Measurements from ENCODE around the gene SLC24A3.

Gene SLC24A3

DNA sequence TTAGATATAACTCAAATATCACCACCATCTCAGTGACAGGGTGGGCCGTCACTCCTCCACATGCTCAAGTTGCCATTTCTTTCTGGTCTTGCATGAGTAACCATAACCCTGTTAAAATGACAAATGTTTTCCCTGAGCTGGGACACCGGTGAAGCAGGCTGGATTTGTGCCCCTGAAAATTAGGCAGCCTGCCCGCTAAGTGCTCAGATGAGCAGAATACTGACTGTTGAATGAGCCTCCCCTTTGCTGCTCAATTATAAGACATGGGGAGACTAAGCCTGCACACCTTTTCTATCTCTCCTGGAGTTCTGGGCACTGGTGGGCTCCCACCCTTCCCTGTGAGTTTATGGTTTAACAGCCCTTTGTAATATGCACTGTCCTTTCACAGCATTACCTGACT lies 161.8 kb downstream of the SLC24A3 start:
- Histone ChIP-seq H3K36me3 (ENCODE audit: control insufficient read depth, insufficient read depth, low read length) (no peaks in the 10 kb centered on the region), H3K4me3 (ENCODE audit: low read depth, low read length) (no peak overlapping the region), H3K27me3 (ENCODE audit: control insufficient read depth, insufficient read depth, low read length) (no peaks in the 10 kb centered on the region), H3K9me3 (ENCODE audit: control insufficient read depth, insufficient read depth, low read depth, low read length) (no peaks in the 10 kb centered on the region), H3K4me1 (ENCODE audit: control insufficient read depth, insufficient read depth, low read length) (no peaks in the 10 kb centered on the region), H3K9ac (ENCODE audit: low read length) (no peak overlapping the region), H3K27ac (ENCODE audit: low read depth, low read length) (no peak overlapping the region)

GRCh38 chr20:19375395-19375794 lies 163.0 kb downstream of the SLC24A3 start:
- H3K27me3 ChIP-seq (ENCODE audit: control insufficient read depth, insufficient read depth, low read length) = no peaks in the 10 kb centered on the region
- H3K9me3 ChIP-seq (ENCODE audit: control insufficient read depth, insufficient read depth, low read depth, low read length) = no peaks in the 10 kb centered on the region
- no peak overlapping the region for H3K9ac ChIP-seq (ENCODE audit: low read length)
- H3K36me3 ChIP-seq (ENCODE audit: control insufficient read depth, insufficient read depth, low read length) = no peaks in the 10 kb centered on the region
- H3K4me3 ChIP-seq (ENCODE audit: low read depth, low read length) = no peak overlapping the region
- no peaks in the 10 kb centered on the region for H3K4me1 ChIP-seq (ENCODE audit: control insufficient read depth, insufficient read depth, low read length)
- no peak overlapping the region for H3K27ac ChIP-seq (ENCODE audit: low read depth, low read length)

GRCh38 chr20:19375801-19376200 lies 163.4 kb downstream of the SLC24A3 start:
- H3K27ac ChIP-seq (ENCODE audit: low read depth, low read length) = no peak overlapping the region
- no peak overlapping the region for H3K9ac ChIP-seq (ENCODE audit: low read length)
- no peaks in the 10 kb centered on the region for H3K9me3 ChIP-seq (ENCODE audit: control insufficient read depth, insufficient read depth, low read depth, low read length)
- no peaks in the 10 kb centered on the region for H3K4me1 ChIP-seq (ENCODE audit: control insufficient read depth, insufficient read depth, low read length)
- no peak overlapping the region for H3K4me3 ChIP-seq (ENCODE audit: low read depth, low read length)
- no peaks in the 10 kb centered on the region for H3K36me3 ChIP-seq (ENCODE audit: control insufficient read depth, insufficient read depth, low read length)
- no peaks in the 10 kb centered on the region for H3K27me3 ChIP-seq (ENCODE audit: control insufficient read depth, insufficient read depth, low read length)

- H3K27me3 ChIP-seq (ENCODE audit: control insufficient read depth, insufficient read depth, low read length) = no peaks in the 10 kb centered on the region
- no peak overlapping the region for H3K9ac ChIP-seq (ENCODE audit: low read length)
- no peak overlapping the region for H3K27ac ChIP-seq (ENCODE audit: low read depth, low read length)
- no peaks in the 10 kb centered on the region for H3K9me3 ChIP-seq (ENCODE audit: control insufficient read depth, insufficient read depth, low read depth, low read length)
- no peak overlapping the region for H3K4me3 ChIP-seq (ENCODE audit: low read depth, low read length)
- H3K4me1 ChIP-seq (ENCODE audit: control insufficient read depth, insufficient read depth, low read length) = no peaks in the 10 kb centered on the region
- no peaks in the 10 kb centered on the region for H3K36me3 ChIP-seq (ENCODE audit: control insufficient read depth, insufficient read depth, low read length)
These were observed 164.2 kb downstream of the SLC24A3 start for GRCh38 chr20:19376451-19377229.

DNA sequence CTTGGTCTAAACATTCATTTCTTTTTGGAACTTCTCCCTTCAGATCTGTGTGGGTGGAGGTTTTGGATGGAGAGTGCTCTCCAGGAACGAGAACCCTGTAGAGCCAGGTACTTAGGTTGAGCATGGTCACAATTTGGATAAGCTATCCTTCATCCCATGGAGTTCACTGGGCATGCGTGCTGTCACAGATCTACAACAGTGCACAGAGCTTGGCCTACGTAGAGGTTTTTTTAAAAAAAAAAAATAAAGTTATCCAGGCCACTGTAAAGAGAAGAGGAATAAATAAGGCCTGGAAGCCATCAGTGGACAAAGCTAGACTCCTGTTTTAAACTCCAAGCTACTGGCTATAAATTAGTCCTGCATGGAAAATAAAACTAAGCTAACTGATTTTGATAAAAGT lies 165.6 kb downstream of the SLC24A3 start:
- Histone ChIP-seq H3K27me3 (ENCODE audit: control insufficient read depth, insufficient read depth, low read length) (no peaks in the 10 kb centered on the region), H3K4me3 (ENCODE audit: low read depth, low read length) (no peak overlapping the region), H3K4me1 (ENCODE audit: control insufficient read depth, insufficient read depth, low read length) (no peaks in the 10 kb centered on the region), H3K27ac (ENCODE audit: low read depth, low read length) (no peak overlapping the region), H3K9me3 (ENCODE audit: control insufficient read depth, insufficient read depth, low read depth, low read length) (no peaks in the 10 kb centered on the region), H3K9ac (ENCODE audit: low read length) (no peak overlapping the region), H3K36me3 (ENCODE audit: control insufficient read depth, insufficient read depth, low read length) (no peaks in the 10 kb centered on the region)

- H3K4me1 ChIP-seq (ENCODE audit: control insufficient read depth, insufficient read depth, low read length) = no peaks in the 10 kb centered on the region
- H3K4me3 ChIP-seq (ENCODE audit: low read depth, low read length) = no peak overlapping the region
- no peaks in the 10 kb centered on the region for H3K36me3 ChIP-seq (ENCODE audit: control insufficient read depth, insufficient read depth, low read length)
- no peak overlapping the region for H3K27ac ChIP-seq (ENCODE audit: low read depth, low read length)
- no peak overlapping the region for H3K9ac ChIP-seq (ENCODE audit: low read length)
- H3K27me3 ChIP-seq (ENCODE audit: control insufficient read depth, insufficient read depth, low read length) = no peaks in the 10 kb centered on the region
- no peaks in the 10 kb centered on the region for H3K9me3 ChIP-seq (ENCODE audit: control insufficient read depth, insufficient read depth, low read depth, low read length)
These were observed 167.8 kb downstream of the SLC24A3 start for GRCh38 chr20:19380211-19380610.

GRCh38 chr20:19381947-19382346 lies 169.5 kb downstream of the SLC24A3 start:
- H3K27ac ChIP-seq (ENCODE audit: low read depth, low read length) = no peak overlapping the region
- H3K4me1 ChIP-seq (ENCODE audit: control insufficient read depth, insufficient read depth, low read length) = no peaks in the 10 kb centered on the region

GRCh38 chr20:19382386-19383340 lies 170.2 kb downstream of the SLC24A3 start:
- Histone ChIP-seq H3K9me3 (ENCODE audit: control insufficient read depth, insufficient read depth, low read depth, low read length) (no peaks in the 10 kb centered on the region), H3K4me1 (ENCODE audit: control insufficient read depth, insufficient read depth, low read length) (no peaks in the 10 kb centered on the region), H3K4me3 (ENCODE audit: low read depth, low read length) (no peak overlapping the region), H3K27me3 (ENCODE audit: control insufficient read depth, insufficient read depth, low read length) (no peaks in the 10 kb centered on the region), H3K27ac (ENCODE audit: low read depth, low read length) (no peak overlapping the region), H3K9ac (ENCODE audit: low read length) (no peak overlapping the region), H3K36me3 (ENCODE audit: control insufficient read depth, insufficient read depth, low read length) (no peaks in the 10 kb centered on the region)

More at GRCh38 chr20:19381947-19382346, 169.5 kb downstream of the SLC24A3 start:
- Histone ChIP-seq H3K27me3 (ENCODE audit: control insufficient read depth, insufficient read depth, low read length) (no peaks in the 10 kb centered on the region), H3K4me3 (ENCODE audit: low read depth, low read length) (no peak overlapping the region), H3K36me3 (ENCODE audit: control insufficient read depth, insufficient read depth, low read length) (no peaks in the 10 kb centered on the region), H3K9ac (ENCODE audit: low read length) (no peak overlapping the region), H3K9me3 (ENCODE audit: control insufficient read depth, insufficient read depth, low read depth, low read length) (no peaks in the 10 kb centered on the region)

GRCh38 chr20:19384940-19385339 lies 172.5 kb downstream of the SLC24A3 start:
- no peak overlapping the region for H3K4me3 ChIP-seq (ENCODE audit: low read depth, low read length)
- H3K27me3 ChIP-seq (ENCODE audit: control insufficient read depth, insufficient read depth, low read length) = no peaks in the 10 kb centered on the region
- H3K4me1 ChIP-seq (ENCODE audit: control insufficient read depth, insufficient read depth, low read length) = no peaks in the 10 kb centered on the region
- H3K36me3 ChIP-seq (ENCODE audit: control insufficient read depth, insufficient read depth, low read length) = no peaks in the 10 kb centered on the region
- H3K27ac ChIP-seq (ENCODE audit: low read depth, low read length) = no peak overlapping the region
- no peak overlapping the region for H3K9ac ChIP-seq (ENCODE audit: low read length)
- no peaks in the 10 kb centered on the region; the same call in 1 of the 2 replicates for H3K9me3 ChIP-seq (ENCODE audit: control insufficient read depth, insufficient read depth, low read depth, low read length)

GRCh38 chr20:19387251-19387650 lies 174.8 kb downstream of the SLC24A3 start:
- no peaks in the 10 kb centered on the region for H3K36me3 ChIP-seq (ENCODE audit: control insufficient read depth, insufficient read depth, low read length)
- H3K4me1 ChIP-seq (ENCODE audit: control insufficient read depth, insufficient read depth, low read length) = no peaks in the 10 kb centered on the region
- H3K27ac ChIP-seq (ENCODE audit: low read depth, low read length) = no peak overlapping the region
- no peak overlapping the region for H3K4me3 ChIP-seq (ENCODE audit: low read depth, low read length)
- H3K9me3 ChIP-seq (ENCODE audit: control insufficient read depth, insufficient read depth, low read depth, low read length) = no peaks in the 10 kb centered on the region; the same call in 1 of the 2 replicates
- H3K9ac ChIP-seq (ENCODE audit: low read length) = no peak overlapping the region
- no peaks in the 10 kb centered on the region for H3K27me3 ChIP-seq (ENCODE audit: control insufficient read depth, insufficient read depth, low read length)
